GM21529 (cell line): ENCODE data around the gene FAM187B.

Experiments used
- ATAC-seq: cut with Tn5 transposase; IDR thresholded peaks from one replicate; pipeline ENCODE4 v1.9.1; 2021; ENCODE audit not compliant: unreplicated experiment

The FAM187B gene

DNA sequence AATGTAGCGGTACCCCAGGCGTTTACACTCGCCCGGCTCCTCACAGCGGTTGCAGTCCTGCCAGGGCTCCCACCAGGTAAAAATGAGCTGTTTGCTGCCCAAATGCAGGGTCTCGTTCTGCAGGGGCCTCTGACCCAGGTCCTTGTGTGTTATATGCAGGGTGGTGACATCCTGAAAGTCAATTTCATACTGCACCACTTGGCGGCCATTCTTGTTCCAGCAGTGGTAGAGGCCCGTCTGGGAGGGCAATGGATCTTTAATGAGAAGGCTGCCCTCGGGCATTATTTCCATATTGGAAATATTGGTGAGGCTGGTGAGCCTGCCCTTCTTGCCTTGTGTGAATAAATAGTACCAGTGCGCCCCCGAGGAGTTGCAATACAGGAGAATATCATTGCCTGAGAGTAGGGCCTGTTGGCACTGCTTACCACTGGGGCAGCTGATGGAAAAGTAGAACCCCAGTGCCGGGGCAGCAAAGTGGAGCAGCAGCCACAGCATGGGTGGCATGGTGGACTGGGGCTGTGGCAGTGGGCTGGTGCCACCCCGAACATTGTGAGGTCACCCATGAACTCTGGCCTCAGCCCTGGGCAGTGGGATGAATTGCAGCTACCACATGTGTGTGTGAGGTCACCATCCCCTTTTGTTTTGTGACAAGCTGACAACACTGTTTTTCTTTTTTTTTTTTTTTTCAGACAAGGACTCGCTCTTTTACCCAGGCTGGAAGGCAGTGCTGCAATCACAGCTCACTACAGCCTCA is at the start of gene FAM187B:
Gene FAM187B (minus strand): TSS at position 563 of the 754 bp plus-strand sequence. CDS start 59 bp downstream, at position 504.
- no peak for ATAC-seq

DNA sequence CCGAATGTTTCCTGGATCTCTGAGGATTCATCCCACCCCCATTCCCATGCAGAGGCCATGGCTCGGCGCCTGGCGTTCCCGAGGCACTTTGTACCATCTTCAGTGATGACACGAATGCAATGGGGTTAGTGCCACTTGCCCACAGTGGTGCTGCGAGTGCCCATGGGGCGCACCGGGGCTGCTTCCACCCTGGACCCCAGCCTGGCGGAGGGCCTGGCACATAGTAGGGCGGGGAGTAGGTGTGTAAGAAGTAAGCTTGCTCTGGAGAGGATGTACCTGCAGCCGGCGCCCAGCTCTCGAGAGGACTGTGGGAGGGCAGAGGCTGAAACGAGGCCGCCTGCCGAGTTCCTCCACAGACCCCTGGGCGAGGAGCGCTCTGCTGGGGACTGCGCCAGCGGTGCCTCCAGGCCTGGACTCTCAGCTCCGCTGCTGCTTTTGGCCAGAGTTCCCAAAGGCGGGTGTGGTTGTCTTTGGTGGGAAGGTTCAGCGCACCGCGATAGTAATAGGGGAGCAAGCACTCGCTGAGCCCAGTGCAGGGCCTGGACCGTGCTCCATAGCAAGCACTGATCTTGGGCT is 48.3 kb upstream of the FAM187B start:
- ATAC-seq, result no peak

DNA sequence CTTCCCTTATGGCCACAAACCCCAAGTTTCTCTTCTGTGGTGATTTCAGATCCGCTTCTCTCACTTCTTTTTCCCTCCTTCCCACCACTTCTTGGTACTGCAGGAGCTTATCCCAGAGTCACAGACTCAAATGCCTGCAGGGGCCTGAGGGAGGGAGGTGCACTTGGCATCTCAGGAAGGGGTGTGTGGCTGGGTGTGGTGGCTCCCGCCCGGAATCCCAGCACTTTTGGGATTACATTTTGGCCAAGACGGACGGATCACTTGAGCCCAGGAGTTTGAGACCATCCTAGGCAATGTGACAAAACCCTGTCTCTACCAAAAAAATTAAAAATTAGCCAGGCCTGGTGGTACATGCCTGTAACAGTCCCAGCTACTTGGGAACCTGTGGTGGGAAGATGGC is 45.8 kb upstream of the FAM187B start:
- ATAC-seq, result no peak

GRCh38 chr19:35273686-35274259 is 45.2 kb upstream of the FAM187B start:
- ATAC-seq, result no peak

- ATAC-seq, result no peak
Observed at GRCh38 chr19:35272954-35273649, 44.6 kb upstream of the FAM187B start.

GRCh38 chr19:35272122-35272719 is 43.7 kb upstream of the FAM187B start:
- ATAC-seq, result no peak

GRCh38 chr19:35271546-35271945 is 43.0 kb upstream of the FAM187B start:
- no peak for ATAC-seq

- no peak for ATAC-seq
Observed at GRCh38 chr19:35270381-35270811, 41.9 kb upstream of the FAM187B start.

GRCh38 chr19:35269438-35270117 is 41.0 kb upstream of the FAM187B start:
- ATAC-seq, result peak; percentile 49

GRCh38 chr19:35268536-35269437 is 40.2 kb upstream of the FAM187B start, which contains the start of gene USF2:
Gene USF2, plus strand, starts transcription at chr19:35268962. Its CDS starts 140 bp downstream, at chr19:35269102.
- ATAC-seq, result no peak

DNA sequence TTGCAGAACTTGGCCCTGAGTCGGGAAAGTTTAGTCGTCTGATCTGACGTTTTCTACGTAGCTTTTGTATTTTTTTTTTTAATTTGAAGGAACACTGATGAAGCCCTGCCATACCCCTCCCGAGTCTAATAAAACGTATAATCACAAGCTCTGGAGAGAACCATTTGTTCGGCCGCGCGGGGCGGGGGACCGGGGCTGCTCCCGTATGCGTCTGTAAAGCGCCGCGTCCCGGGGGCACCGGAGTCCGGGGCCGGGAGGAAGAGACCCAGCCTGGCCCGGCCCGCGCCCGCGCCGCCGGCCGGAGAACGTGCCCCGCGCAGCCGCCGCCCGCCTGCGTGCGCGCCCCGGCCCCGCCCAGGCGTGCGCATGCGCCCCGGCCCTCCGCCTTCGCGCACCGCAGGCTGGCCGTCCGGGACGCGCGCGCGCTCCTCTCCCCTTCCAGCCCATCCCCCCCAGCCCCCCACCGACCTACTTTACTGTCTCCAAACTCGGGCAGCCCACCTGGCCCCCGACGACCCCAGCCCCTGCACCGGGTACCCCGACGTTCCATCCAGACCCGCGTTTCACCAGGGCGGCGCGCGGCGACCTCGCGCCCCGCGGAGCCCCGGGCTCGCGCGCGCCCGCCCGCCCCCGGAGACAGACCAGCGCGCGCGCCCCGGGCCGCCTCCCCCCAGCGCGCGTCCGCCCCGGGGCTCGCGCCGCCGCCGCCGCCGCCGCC is 39.4 kb upstream of the FAM187B start:
- ATAC-seq, result no peak

DNA sequence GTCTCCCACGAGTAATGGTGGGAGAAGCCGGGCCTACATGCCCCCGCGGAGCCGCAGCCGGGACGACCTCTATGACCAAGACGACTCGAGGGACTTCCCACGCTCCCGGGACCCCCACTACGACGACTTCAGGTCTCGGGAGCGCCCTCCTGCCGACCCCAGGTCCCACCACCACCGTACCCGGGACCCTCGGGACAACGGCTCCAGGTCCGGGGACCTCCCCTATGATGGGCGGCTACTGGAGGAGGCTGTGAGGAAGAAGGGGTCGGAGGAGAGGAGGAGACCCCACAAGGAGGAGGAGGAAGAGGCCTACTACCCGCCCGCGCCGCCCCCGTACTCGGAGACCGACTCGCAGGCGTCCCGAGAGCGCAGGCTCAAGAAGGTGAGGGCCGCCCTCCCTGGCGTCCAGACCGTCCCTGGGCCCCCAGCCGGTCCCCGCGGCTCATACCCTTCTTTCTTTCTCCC is 38.8 kb upstream of the FAM187B start:
- ATAC-seq, result no peak

GRCh38 chr19:35266520-35267352 is 38.2 kb upstream of the FAM187B start:
- ATAC-seq, result no peak

- ATAC-seq, result no peak
Observed at GRCh38 chr19:35265900-35266519, 37.5 kb upstream of the FAM187B start.

DNA sequence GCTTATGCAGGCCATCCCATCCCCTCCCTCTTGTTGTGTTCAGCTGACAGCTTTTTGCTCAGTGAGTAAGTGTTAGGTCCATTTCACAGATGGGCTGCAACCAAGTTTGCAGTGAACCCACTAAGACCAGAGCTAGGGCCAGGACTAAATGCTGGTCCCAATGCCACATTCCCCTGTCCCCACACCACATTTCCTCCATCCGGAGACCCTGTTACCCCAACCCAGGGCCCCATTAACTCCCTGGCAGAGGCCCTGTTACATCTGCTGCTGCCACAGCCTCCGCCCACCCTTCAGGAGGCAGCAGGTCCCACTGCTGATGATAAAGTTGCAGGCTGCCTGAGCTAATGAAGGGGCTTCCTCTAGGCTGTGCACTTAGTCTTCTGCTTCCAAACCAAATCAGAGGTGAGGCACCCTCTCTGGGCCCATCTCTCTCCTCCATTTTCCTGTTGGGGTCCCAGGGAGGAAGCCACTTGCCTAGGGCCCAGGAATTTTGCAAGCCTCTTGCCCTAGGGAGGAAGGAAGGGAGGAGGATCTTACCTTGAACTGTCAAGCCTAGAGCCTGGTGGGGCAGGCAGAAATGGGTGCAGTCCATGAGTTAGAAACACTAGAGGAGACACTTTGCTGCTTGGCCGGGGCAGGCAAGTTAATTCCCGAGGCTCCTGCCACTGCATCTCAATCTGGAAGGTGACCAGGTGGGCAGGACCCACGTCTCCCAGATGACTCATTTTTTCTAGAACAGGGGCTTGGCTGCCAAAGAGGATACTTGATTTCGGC is 36.8 kb upstream of the FAM187B start:
- ATAC-seq, result no peak

DNA sequence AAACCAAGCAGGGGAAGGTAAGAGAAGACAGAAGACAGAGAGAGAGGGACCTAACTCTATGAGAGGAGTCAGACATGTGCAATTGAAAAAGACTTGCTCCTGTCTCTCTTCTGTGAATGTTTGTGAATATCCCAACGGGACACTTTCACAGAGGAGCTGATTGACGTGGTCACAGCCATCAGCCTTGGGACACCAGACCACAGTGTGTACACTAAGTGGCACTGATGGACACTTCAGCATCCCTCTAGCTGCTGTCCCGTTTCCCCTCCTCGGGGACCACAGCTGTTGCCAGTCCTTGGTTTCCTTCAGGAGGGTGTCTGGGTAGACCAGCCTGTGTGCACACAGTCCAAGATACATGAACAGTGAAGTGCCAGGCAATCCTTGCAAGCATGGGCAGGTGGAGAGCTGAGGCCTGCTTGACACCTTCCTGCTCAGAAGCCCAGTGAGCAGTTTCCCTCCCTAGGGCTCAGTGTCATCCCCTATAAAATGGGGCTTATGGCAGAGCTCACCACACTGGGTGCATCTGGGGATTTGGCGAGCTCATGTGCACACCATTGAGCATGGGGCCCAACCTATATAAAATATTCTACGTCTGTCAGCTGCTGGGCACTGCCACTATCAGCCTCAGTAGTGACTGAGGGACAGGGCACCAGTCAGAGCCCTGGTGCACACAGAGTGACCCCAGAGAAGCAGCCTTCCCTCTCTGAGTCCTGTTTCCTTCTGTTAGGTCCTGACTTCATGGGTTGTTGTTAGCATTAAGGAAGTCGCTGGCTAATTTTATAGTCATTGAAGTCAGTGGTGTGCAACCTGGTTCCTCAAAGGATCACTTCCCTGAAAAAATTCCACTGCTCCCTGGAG is 36.0 kb upstream of the FAM187B start:
- ATAC-seq, result no peak
